ENCODE measurements around the gene GRHPR. TPM values are rescaled to one million over a fixed set of nuclear protein-coding genes. Genes with fewer than 3 reads are reported as not detected.
A peak's percentile ranks its signal among the peaks of the same experiment; 100 is the strongest.

The GRHPR gene
- total RNA-seq, 1 donor from 2014 or later: 88.1 TPM

DNA sequence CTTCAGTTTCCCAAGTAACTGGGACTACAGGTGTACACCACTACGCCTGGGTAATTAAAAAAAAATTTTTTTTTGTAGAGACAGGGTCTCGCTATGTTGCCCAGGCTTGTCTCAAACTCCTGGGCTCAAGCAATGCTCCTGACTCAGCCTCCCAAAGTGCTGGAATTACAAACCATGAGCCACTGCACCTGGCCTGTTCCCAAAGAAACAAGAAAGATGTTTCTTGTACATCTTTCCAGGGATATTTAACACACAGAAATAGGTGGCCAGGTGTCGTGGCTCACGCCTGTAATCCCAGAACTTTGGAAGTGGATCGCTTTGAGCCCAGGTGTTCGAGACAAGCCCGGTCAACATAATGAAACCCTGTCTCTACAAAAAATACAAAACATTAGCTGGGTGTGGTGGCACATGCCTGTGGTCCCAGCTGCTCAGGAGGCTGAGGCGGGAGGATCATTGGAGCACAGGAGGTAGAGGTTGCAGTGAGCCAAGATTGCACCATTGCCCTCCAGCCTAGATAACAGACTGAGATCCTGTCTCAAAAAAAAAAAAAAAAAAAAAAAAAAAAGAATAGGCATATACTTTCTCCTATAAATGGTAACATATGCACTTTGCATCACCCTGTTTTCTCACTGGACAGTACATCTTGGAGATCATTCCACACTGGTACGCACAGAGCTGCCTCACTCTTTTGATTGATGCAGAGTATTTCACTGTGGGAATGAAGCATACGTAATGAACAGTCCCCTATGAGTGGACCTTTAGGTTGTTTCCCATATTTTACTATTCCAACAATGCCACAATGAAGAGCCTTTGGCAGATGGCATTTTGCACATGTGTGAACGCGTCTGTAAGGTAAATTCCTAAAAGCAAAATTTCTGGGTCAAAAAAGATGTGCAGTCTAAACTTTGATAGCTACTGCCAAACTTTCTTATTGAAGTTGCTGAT lies 2.0 kb upstream of the GRHPR start:
- no peak overlapping the region for H3K9ac ChIP-seq (ENCODE audit: low read length)
- TF ChIP-seq EZH2 (IDR thresholded peaks at IDR 0.05; ENCODE audit: insufficient read depth, low read length): no peak
- TF ChIP-seq CTCF (IDR thresholded peaks at IDR 0.05; ENCODE audit: insufficient read depth, low read depth, low read length): no peak
- H2AFZ ChIP-seq (ENCODE audit: low read depth, low read length): no peak overlapping the region
- H4K20me1 ChIP-seq (ENCODE audit: insufficient read depth, low read length): peaks cover 24% of the 10 kb centered on the region
- no peaks in the 10 kb centered on the region for H3K9me3 Mint-ChIP-seq (ENCODE audit: unreplicated experiment)
- H3K4me1 ChIP-seq (ENCODE audit: insufficient read depth, low read length): peaks cover 30% of the 10 kb centered on the region
- no peak overlapping the region for H3K27ac Mint-ChIP-seq (ENCODE audit: unreplicated experiment)
- peaks cover 30% of the 10 kb centered on the region for H3K79me2 ChIP-seq (ENCODE audit: insufficient read depth, low read length)
- H3K9me3 ChIP-seq (ENCODE audit: insufficient read depth, low read depth, low read length): no peaks in the 10 kb centered on the region
- H3K4me1 Mint-ChIP-seq (ENCODE audit: low read depth, unreplicated experiment): peaks cover 6% of the 10 kb centered on the region
- no peaks in the 10 kb centered on the region for H3K36me3 ChIP-seq (ENCODE audit: insufficient read depth, low read length)
- H3K36me3 Mint-ChIP-seq (ENCODE audit: low read depth, unreplicated experiment): no peaks in the 10 kb centered on the region
- H3K4me3 ChIP-seq (ENCODE audit: insufficient read depth, low read depth, low read length): no peak overlapping the region
- H3K27ac ChIP-seq (ENCODE audit: low read depth, low read length): no peak overlapping the region
- no peak for DNase-seq (ENCODE audit: low read depth)
- no peak for FAIRE-seq
- no peaks in the 10 kb centered on the region for H3K27me3 Mint-ChIP-seq (ENCODE audit: low read depth, unreplicated experiment)
- no peak overlapping the region for H3K4me2 ChIP-seq (ENCODE audit: low read length)
- H3K4me3 Mint-ChIP-seq (ENCODE audit: unreplicated experiment): no peak overlapping the region
- H3K27me3 ChIP-seq (ENCODE audit: insufficient read depth, low read length): no peaks in the 10 kb centered on the region

DNA sequence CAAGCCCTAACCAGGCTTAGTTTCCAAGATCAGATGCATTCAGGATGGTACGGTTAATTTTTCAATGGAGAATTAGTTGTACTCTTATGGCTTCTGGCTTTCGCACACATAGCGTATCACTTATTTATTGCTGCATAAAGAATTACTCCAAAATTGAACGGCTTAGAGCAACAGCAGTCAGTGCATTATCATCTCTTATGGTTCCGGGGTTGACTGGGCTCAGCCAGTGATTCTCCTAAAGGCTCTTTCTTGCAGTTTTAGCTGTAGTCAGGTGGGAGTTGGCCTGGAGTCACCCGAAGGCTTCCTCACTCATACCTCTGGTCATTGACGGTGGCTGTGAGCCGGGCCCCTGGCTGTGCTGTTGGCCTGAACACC lies 595 bp upstream of the GRHPR start:
- Histone ChIP-seq H3K9ac (ENCODE audit: low read length) (peak overlapping the region; percentile 96), H4K20me1 (ENCODE audit: insufficient read depth, low read length) (peaks cover 37% of the 10 kb centered on the region), H3K27me3 (ENCODE audit: insufficient read depth, low read length) (no peaks in the 10 kb centered on the region), H3K36me3 (ENCODE audit: insufficient read depth, low read length) (peaks cover 5% of the 10 kb centered on the region), H2AFZ (ENCODE audit: low read depth, low read length) (peak overlapping the region; percentile 93), H3K9me3 (ENCODE audit: insufficient read depth, low read depth, low read length) (no peaks in the 10 kb centered on the region), H3K4me2 (ENCODE audit: low read length) (peak overlapping the region; percentile 91), H3K4me1 (ENCODE audit: insufficient read depth, low read length) (peaks cover 30% of the 10 kb centered on the region), H3K4me3 (ENCODE audit: insufficient read depth, low read depth, low read length) (peak overlapping the region; percentile 96), H3K27ac (ENCODE audit: low read depth, low read length) (peak overlapping the region; percentile 84), H3K79me2 (ENCODE audit: insufficient read depth, low read length) (peaks cover 30% of the 10 kb centered on the region)
- H3K4me3 Mint-ChIP-seq (ENCODE audit: unreplicated experiment): peak overlapping the region; percentile 94
- H3K36me3 Mint-ChIP-seq (ENCODE audit: low read depth, unreplicated experiment): peaks cover 6% of the 10 kb centered on the region
- H3K4me1 Mint-ChIP-seq (ENCODE audit: low read depth, unreplicated experiment): peaks cover 4% of the 10 kb centered on the region
- no peak for TF ChIP-seq EZH2 (IDR thresholded peaks at IDR 0.05; ENCODE audit: insufficient read depth, low read length)
- no peak for TF ChIP-seq CTCF (IDR thresholded peaks at IDR 0.05; ENCODE audit: insufficient read depth, low read depth, low read length)
- no peaks in the 10 kb centered on the region for H3K27me3 Mint-ChIP-seq (ENCODE audit: low read depth, unreplicated experiment)
- no peak for FAIRE-seq
- no peak for DNase-seq (ENCODE audit: low read depth)
- H3K27ac Mint-ChIP-seq (ENCODE audit: unreplicated experiment): peak overlapping the region; percentile 85
- H3K9me3 Mint-ChIP-seq (ENCODE audit: unreplicated experiment): no peaks in the 10 kb centered on the region

- H3K9ac ChIP-seq (ENCODE audit: low read length): peak overlapping the region; percentile 96
- no peak for FAIRE-seq
These were observed 1.0 kb downstream of the GRHPR start for GRCh38 chr9:37423508-37423907.

More at GRCh38 chr9:37423508-37423907, 1.0 kb downstream of the GRHPR start:
- Histone ChIP-seq H3K79me2 (ENCODE audit: insufficient read depth, low read length) (peaks cover 30% of the 10 kb centered on the region), H3K4me2 (ENCODE audit: low read length) (peak overlapping the region; percentile 91), H3K9me3 (ENCODE audit: insufficient read depth, low read depth, low read length) (no peaks in the 10 kb centered on the region), H3K4me3 (ENCODE audit: insufficient read depth, low read depth, low read length) (peak overlapping the region; percentile 96), H3K27me3 (ENCODE audit: insufficient read depth, low read length) (no peaks in the 10 kb centered on the region), H3K4me1 (ENCODE audit: insufficient read depth, low read length) (peaks cover 30% of the 10 kb centered on the region), H3K27ac (ENCODE audit: low read depth, low read length) (no peak overlapping the region), H4K20me1 (ENCODE audit: insufficient read depth, low read length) (peaks cover 42% of the 10 kb centered on the region), H2AFZ (ENCODE audit: low read depth, low read length) (no peak overlapping the region), H3K36me3 (ENCODE audit: insufficient read depth, low read length) (peaks cover 10% of the 10 kb centered on the region)
- Mint-ChIP-seq H3K27ac (ENCODE audit: unreplicated experiment) (peak overlapping the region; percentile 78), H3K9me3 (ENCODE audit: unreplicated experiment) (no peaks in the 10 kb centered on the region), H3K4me3 (ENCODE audit: unreplicated experiment) (peak overlapping the region; percentile 94), H3K36me3 (ENCODE audit: low read depth, unreplicated experiment) (peaks cover 8% of the 10 kb centered on the region), H3K4me1 (ENCODE audit: low read depth, unreplicated experiment) (peaks cover 4% of the 10 kb centered on the region), H3K27me3 (ENCODE audit: low read depth, unreplicated experiment) (no peaks in the 10 kb centered on the region)
- DNase-seq (ENCODE audit: low read depth): no peak
- TF ChIP-seq CTCF (IDR thresholded peaks at IDR 0.05; ENCODE audit: insufficient read depth, low read depth, low read length): no peak
- no peak for TF ChIP-seq EZH2 (IDR thresholded peaks at IDR 0.05; ENCODE audit: insufficient read depth, low read length)

Data from astrocyte (in vitro differentiated cells and primary cell).